Hepatocyte (in vitro differentiated cells): Measurements from ENCODE around the gene FAM120A. TPM values are rescaled to one million over a fixed set of nuclear protein-coding genes. Genes with fewer than 3 reads are reported as not detected.

Source experiments
- DNase-seq: peaks from one replicate; pipeline ENCODE4 v3.0.0-alpha.2; 2016; ENCODE audit warnings: low spot score
- H2AFZ ChIP-seq: fragments of 200-600 bp; sonication (generic); 2 replicates; pipeline ENCODE4 v1.6.0; 2016; ENCODE audit warnings: antibody characterized with exemption, mild to moderate bottlenecking
- H3K27ac ChIP-seq: fragments of 200-600 bp; sonication (generic); 2 replicates; pipeline ENCODE4 v1.5.1; 2016; ENCODE audit warnings: mild to moderate bottlenecking
- H3K27me3 ChIP-seq: fragments of 200-600 bp; sonication (generic); 2 replicates; pipeline ENCODE4 v1.6.1; 2016
- H3K36me3 ChIP-seq: fragments of 200-600 bp; sonication (generic); replicated peaks from 2 replicates; pipeline ENCODE4 v1.5.1; 2016; ENCODE audit warnings: low read depth; ENCODE audit not compliant: insufficient read depth
- H3K4me1 ChIP-seq: fragments of 200-600 bp; sonication (generic); 2 replicates; pipeline ENCODE4 v1.5.1; 2016; ENCODE audit warnings: mild to moderate bottlenecking, moderate library complexity; ENCODE audit not compliant: insufficient read depth
- H3K4me2 ChIP-seq: fragments of 200-600 bp; sonication (generic); 2 replicates; pipeline ENCODE4 v1.6.0; 2016
- H3K4me3 ChIP-seq: fragments of 200-600 bp; sonication (generic); 2 replicates; pipeline ENCODE4 v1.5.1; 2016; ENCODE audit warnings: mild to moderate bottlenecking
- H3K79me2 ChIP-seq: fragments of 200-600 bp; sonication (generic); 2 replicates; pipeline ENCODE4 v1.6.0; 2017; ENCODE audit warnings: mild to moderate bottlenecking
- H3K9me2 ChIP-seq: fragments of 200-600 bp; sonication (generic); replicated peaks from 2 replicates; pipeline ENCODE4 v1.6.0; 2017; ENCODE audit warnings: mild to moderate bottlenecking; ENCODE audit not compliant: insufficient read depth
- H3K9me3 ChIP-seq: fragments of 200-600 bp; sonication (generic); 2 replicates; pipeline ENCODE4 v1.5.1; 2016; ENCODE audit warnings: low read depth, mild to moderate bottlenecking
- H4K20me1 ChIP-seq: fragments of 200-600 bp; sonication (generic); 2 replicates; pipeline ENCODE4 v1.6.0; 2016; ENCODE audit warnings: mild to moderate bottlenecking; ENCODE audit not compliant: insufficient read depth, poor library complexity, severe bottlenecking
- EZH2 ChIP-seq: fragments of 200-600 bp; sonication (generic); IDR thresholded peaks from 2 replicates; pipeline ENCODE4 v1.6.1; 2016; ENCODE audit warnings: antibody characterized with exemption, mild to moderate bottlenecking, borderline replicate concordance
- EZH2phosphoT487 ChIP-seq: fragments of 200-600 bp; sonication (generic); IDR thresholded peaks from one replicate; pipeline ENCODE4 v1.6.1; 2018; ENCODE audit warnings: antibody characterized with exemption, mild to moderate bottlenecking, low read depth, moderate library complexity; ENCODE audit not compliant: unreplicated experiment, severe bottlenecking
- WGBS: methylation state at CpG from one replicate; pipeline ENCODE4 v1.1.6; 2016; ENCODE audit warnings: low lambda C conversion rate; ENCODE audit errors: missing lambda C conversion rate; 5-methylcytosine and 5-hydroxymethylcytosine counted together
- polyA plus RNA-seq: library from polyadenylated mRNA; unstranded; fragments of >200 nt; fragmentation: Nextera tagmentation; extraction: Ambion mirVana; gene quantifications from 2 replicates; pipeline ENCODE4 v1.2.1, GENCODE V29; 2016
- total RNA-seq: library from RNA; depleted of rRNA; stranded (reverse); fragments of >200 nt; gene quantifications from 2 replicates; pipeline ENCODE4 v1.2.3, GENCODE V29; 2014
- TF ChIP-seq, protein P1 (sequence below): fragments of 200-600 bp; sonication (generic); IDR thresholded peaks from 2 replicates; pipeline ENCODE4 v1.5.1; 2016; ENCODE audit warnings: antibody characterized with exemption, mild to moderate bottlenecking; ENCODE audit not compliant: poor library complexity

FAM120A gene
- total and polyA plus RNA-seq, 2 experiments from 2014 or later: 16.0 to 49.3 TPM

DNA sequence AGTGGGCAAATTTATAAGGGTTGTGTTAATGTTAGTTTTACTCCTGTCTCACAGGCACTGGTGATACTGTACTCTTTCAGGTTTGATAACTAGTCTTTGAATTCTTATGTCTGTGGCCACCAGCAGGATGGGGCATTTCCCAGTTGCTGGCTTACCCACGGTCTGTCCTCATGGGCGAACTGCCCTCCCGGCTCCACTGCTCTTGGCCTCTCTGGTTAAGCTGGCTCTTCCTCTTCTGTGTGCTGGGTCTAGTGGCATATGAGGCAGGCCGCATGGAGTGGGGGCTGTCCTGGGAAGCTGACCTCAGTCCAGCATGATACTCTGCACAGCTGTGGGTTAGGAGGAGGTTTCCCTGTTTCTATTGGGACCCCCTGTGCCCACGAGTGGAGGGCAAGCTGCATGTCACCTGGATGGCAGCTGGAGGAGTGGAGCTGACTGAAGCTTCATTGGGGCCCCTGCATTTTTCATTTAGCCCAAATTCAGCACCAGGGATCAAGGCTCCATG, 144.4 kb downstream of the FAM120A start:
- no peak overlapping the region for H3K4me3 ChIP-seq
- no peak for DNase-seq
- no peaks in the 10 kb centered on the region for H3K9me2 ChIP-seq
- H3K36me3 ChIP-seq: no peaks in the 10 kb centered on the region
- H4K20me1 ChIP-seq: peaks cover 66% of the 10 kb centered on the region
- H2AFZ ChIP-seq: no peak overlapping the region
- 72% methylated on average over 5 of the region's 5 CpGs for WGBS
- peaks cover 44% of the 10 kb centered on the region for H3K4me1 ChIP-seq
- H3K79me2 ChIP-seq: peaks cover 98% of the 10 kb centered on the region
- no peak overlapping the region for H3K27ac ChIP-seq
- TF ChIP-seq, protein P1, sequence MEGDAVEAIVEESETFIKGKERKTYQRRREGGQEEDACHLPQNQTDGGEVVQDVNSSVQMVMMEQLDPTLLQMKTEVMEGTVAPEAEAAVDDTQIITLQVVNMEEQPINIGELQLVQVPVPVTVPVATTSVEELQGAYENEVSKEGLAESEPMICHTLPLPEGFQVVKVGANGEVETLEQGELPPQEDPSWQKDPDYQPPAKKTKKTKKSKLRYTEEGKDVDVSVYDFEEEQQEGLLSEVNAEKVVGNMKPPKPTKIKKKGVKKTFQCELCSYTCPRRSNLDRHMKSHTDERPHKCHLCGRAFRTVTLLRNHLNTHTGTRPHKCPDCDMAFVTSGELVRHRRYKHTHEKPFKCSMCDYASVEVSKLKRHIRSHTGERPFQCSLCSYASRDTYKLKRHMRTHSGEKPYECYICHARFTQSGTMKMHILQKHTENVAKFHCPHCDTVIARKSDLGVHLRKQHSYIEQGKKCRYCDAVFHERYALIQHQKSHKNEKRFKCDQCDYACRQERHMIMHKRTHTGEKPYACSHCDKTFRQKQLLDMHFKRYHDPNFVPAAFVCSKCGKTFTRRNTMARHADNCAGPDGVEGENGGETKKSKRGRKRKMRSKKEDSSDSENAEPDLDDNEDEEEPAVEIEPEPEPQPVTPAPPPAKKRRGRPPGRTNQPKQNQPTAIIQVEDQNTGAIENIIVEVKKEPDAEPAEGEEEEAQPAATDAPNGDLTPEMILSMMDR: no peak
- TF ChIP-seq EZH2 (no peak), EZH2phosphoT487 (no peak)
- H3K27me3 ChIP-seq: no peaks in the 10 kb centered on the region
- H3K4me2 ChIP-seq: no peak overlapping the region
- H3K9me3 ChIP-seq: no peaks in the 10 kb centered on the region

DNA sequence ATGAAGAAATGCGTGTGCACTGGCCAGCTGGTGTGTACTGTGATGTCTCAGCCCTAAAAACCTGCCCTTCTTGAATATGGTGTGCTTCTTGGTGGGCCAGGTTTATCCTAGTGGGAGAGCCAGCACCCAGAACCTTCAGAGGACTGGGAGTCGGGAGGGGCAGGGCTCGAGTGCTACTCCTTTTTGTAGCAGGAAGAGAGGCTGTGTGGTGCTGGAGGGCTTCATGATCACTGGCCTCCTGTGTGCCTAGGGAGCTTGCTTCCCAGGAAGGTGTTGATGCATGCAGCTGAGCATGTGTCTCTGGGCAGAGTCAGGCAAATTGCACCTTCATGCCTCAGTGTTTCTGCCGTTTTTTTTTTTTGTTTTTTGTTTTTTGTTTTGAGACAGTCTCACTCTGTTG, 144.9 kb downstream of the FAM120A start:
- Histone ChIP-seq H2AFZ (no peak overlapping the region), H3K36me3 (no peaks in the 10 kb centered on the region), H3K4me1 (peaks cover 47% of the 10 kb centered on the region), H3K4me2 (no peak overlapping the region), H3K79me2 (peaks cover 98% of the 10 kb centered on the region), H3K27me3 (no peaks in the 10 kb centered on the region), H3K4me3 (no peak overlapping the region), H3K9me2 (no peaks in the 10 kb centered on the region), H4K20me1 (peaks cover 64% of the 10 kb centered on the region), H3K9me3 (no peaks in the 10 kb centered on the region), H3K27ac (no peak overlapping the region)
- no peak for DNase-seq
- 89% methylated on average over 4 of the region's 4 CpGs for WGBS
- TF ChIP-seq, protein P1: no peak
- TF ChIP-seq EZH2phosphoT487 (no peak), EZH2 (no peak)

DNA sequence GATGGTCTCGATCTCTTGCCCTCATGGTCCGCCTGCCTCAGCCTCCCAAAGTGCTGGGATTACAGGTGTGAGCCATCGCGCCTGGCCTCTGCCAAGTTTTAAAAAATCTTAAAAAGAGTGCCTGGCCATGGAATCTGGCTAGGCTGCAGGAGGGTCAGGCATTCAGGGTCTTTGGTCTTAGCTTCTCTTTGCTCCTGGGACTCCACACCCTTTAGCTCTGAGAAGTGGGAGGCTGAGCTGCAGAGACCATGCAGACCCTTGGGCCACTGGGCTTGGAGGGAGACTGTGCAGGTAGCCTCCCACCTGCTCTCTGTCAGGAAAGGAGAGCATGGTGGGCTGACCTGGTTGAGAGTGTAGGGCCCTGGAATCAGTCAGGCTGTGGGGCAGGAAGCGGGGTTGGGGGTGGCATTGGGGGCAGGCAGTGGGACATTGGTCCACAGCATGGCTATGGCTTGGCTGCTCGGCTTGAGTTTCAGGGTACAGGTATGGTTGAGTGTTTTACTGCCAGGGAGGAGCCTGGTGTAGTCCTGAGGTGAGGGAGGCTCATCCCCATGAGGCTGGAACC, 145.7 kb downstream of the FAM120A start:
- H3K4me3 ChIP-seq: no peak overlapping the region
- peak; percentile 3 for DNase-seq
- no peaks in the 10 kb centered on the region for H3K27me3 ChIP-seq
- no peak overlapping the region for H2AFZ ChIP-seq
- peaks cover 47% of the 10 kb centered on the region for H3K4me1 ChIP-seq
- H3K79me2 ChIP-seq: peaks cover 98% of the 10 kb centered on the region
- WGBS: 97% methylated on average over 6 of the region's 6 CpGs
- H3K9me2 ChIP-seq: no peaks in the 10 kb centered on the region
- H3K36me3 ChIP-seq: no peaks in the 10 kb centered on the region
- H3K4me2 ChIP-seq: no peak overlapping the region
- no peaks in the 10 kb centered on the region for H3K9me3 ChIP-seq
- peaks cover 60% of the 10 kb centered on the region for H4K20me1 ChIP-seq
- no peak overlapping the region for H3K27ac ChIP-seq
- TF ChIP-seq EZH2phosphoT487 (no peak), EZH2 (no peak)
- TF ChIP-seq, protein P1: no peak
